Neural crest cell (in vitro differentiated cells): ENCODE data around the gene DHFR2. TPM values are rescaled to one million over a fixed set of nuclear protein-coding genes. Genes with fewer than 3 reads are reported as not detected.
"Not testable (repeated sequence)": the region's sequence is repeated elsewhere in the genome, so short reads cannot be mapped to it uniquely, and the experiment has no call there.

Source experiments
- DNase-seq: peaks from one replicate; pipeline ENCODE4 v3.0.0; 2021; ENCODE audit warnings: low read depth, mixed read lengths, low spot score
- H3K27ac Mint-ChIP-seq: one replicate; pipeline ENCODE4 v1.8.0; 2021; ENCODE audit warnings: mild to moderate bottlenecking, mixed read lengths; ENCODE audit not compliant: unreplicated experiment
- H3K27me3 Mint-ChIP-seq: 2 replicates; pipeline ENCODE4 v1.8.0; 2021; ENCODE audit warnings: low read depth, mild to moderate bottlenecking, mixed read lengths
- H3K36me3 Mint-ChIP-seq: 2 replicates; pipeline ENCODE4 v1.8.0; 2021; ENCODE audit warnings: low read depth, mild to moderate bottlenecking, mixed read lengths
- H3K4me1 Mint-ChIP-seq: 2 replicates; pipeline ENCODE4 v1.8.0; 2021; ENCODE audit warnings: mixed read lengths
- H3K4me3 Mint-ChIP-seq: one replicate; pipeline ENCODE4 v1.8.0; 2021; ENCODE audit warnings: mild to moderate bottlenecking, mixed read lengths
- H3K9me3 Mint-ChIP-seq: 2 replicates; pipeline ENCODE4 v1.8.0; 2021; ENCODE audit warnings: mixed read lengths
- CTCF ChIP-seq: fragments of 200-600 bp; sonication (generic); conservative IDR thresholded peaks from 2 replicates; pipeline ENCODE4 v1.5.0; 2021; ENCODE audit warnings: antibody characterized with exemption, mild to moderate bottlenecking
- long read RNA-seq: library from polyadenylated mRNA; unstranded; transcript quantifications from one replicate; pipeline ENCODE4 v2.0.0, GENCODE V29; 2020
- total RNA-seq: library from RNA; stranded (reverse); gene quantifications from 2 replicates; pipeline ENCODE4 v1.2.1, GENCODE V29; 2021

The DHFR2 gene
- 5.2 and 6.6 TPM in 2 replicates for total RNA-seq
- long read RNA-seq, full-length matches to known transcripts: 15 of 18 reads
- long read RNA-seq, partial matches to known transcripts: 0 of 18 reads
- long read RNA-seq, other reads (novel, unspliced or antisense): 3 of 18 reads

GRCh38 chr3:94062513-94063404, at the start of gene DHFR2, which contains the start of gene NSUN3:
Gene DHFR2 (minus strand): TSS chr3:94062916. CDS start chr3:94061511, 1,405 bp downstream.
Gene NSUN3 (plus strand): TSS chr3:94063061. CDS start chr3:94063127, 66 bp downstream.
- H3K36me3 Mint-ChIP-seq: peaks cover 10% of the 10 kb centered on the region
- no peak for TF ChIP-seq CTCF

DNA sequence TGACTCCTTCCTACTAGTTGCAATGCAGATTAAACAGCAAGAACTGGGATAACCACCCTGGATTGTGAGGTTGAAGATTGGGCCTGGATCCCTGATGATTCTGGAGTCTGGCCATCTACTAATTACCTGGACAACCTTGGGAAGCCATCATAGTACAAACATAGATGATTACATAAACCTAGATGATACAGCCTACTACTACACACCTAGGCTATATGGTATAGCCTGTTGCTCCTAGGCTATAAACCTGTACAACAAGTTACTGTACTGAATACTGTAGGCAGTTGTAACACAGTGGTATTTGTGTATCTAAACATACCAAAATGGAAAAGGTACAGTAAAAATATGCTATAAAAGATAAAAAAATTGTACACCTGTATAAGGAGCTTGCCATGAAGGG, 48.1 kb upstream of the DHFR2 start:
- Mint-ChIP-seq H3K9me3 (no peaks in the 10 kb centered on the region), H3K4me1 (peaks cover 5% of the 10 kb centered on the region), H3K27me3 (no peaks in the 10 kb centered on the region), H3K4me3 (no peak overlapping the region), H3K27ac (no peak overlapping the region), H3K36me3 (peaks cover 12% of the 10 kb centered on the region)
- no peak for DNase-seq
- TF ChIP-seq CTCF: no peak

More at GRCh38 chr3:94062513-94063404, at the start of gene DHFR2, which contains the start of gene NSUN3:
- Mint-ChIP-seq H3K4me1 (peaks cover 33% of the 10 kb centered on the region), H3K4me3 (peak within 1 kb of the TSS; percentile 97), H3K27ac (peak within 1 kb of the TSS; percentile 100), H3K9me3 (no peaks in the 10 kb centered on the region), H3K27me3 (no peaks in the 10 kb centered on the region)
- peak; percentile 75 for DNase-seq

DNA sequence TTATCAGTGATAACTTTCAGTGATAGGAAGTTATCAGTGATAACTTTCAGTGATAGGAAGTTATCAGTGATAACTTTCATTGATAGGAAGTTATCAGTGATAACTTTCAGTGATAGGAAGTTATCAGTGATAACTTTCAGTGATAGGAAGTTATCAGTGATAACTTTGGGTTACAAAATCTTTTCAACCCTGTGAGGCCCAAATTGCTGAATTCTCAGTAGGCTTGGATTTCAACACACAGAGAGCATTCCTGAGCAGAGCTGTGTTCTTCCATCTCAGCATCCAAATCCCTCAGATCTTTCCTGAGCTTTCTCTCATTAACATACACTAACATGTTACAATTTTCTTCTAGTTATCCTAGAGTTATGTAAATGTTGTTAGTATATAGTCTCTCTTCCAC, 47.5 kb upstream of the DHFR2 start:
- not testable (repeated sequence) for H3K9me3 Mint-ChIP-seq, H3K4me1 Mint-ChIP-seq, H3K27ac Mint-ChIP-seq, H3K4me3 Mint-ChIP-seq, DNase-seq, H3K27me3 Mint-ChIP-seq
- peaks cover 13% of the 10 kb centered on the region for H3K36me3 Mint-ChIP-seq

DNA sequence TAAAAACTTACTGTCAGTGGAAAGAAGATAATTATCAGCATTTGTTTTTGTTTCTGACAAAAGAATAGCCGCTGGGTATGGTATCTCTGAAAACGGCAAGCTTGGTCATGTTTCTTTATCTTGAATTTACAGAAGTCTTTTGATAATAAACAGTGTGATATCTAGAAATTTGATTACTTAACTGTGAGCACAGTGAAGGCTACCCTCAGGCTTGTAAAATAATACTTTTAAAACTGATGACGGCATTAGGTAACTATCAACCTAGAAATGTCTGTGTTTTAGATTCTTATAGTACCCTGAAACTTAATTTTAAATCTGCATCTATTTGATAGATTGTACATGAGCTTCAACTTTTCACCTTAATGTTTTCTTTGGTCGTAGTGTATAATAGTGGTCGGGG, 43.6 kb upstream of the DHFR2 start:
- H3K27me3 Mint-ChIP-seq: no peaks in the 10 kb centered on the region

GRCh38 chr3:94101860-94102259, 39.1 kb upstream of the DHFR2 start:
- Mint-ChIP-seq H3K27ac (no peak overlapping the region), H3K4me1 (peaks cover 8% of the 10 kb centered on the region), H3K9me3 (no peaks in the 10 kb centered on the region), H3K27me3 (no peaks in the 10 kb centered on the region), H3K36me3 (peaks cover 23% of the 10 kb centered on the region), H3K4me3 (no peak overlapping the region)
- TF ChIP-seq CTCF: peak; percentile 50
- DNase-seq: no peak

More for the DNA sequence above, 43.6 kb upstream of the DHFR2 start:
- no peak overlapping the region for H3K27ac Mint-ChIP-seq
- H3K36me3 Mint-ChIP-seq: peaks cover 5% of the 10 kb centered on the region
- no peaks in the 10 kb centered on the region for H3K9me3 Mint-ChIP-seq
- DNase-seq: no peak
- H3K4me1 Mint-ChIP-seq: no peaks in the 10 kb centered on the region
- no peak overlapping the region for H3K4me3 Mint-ChIP-seq
- no peak for TF ChIP-seq CTCF

DNA sequence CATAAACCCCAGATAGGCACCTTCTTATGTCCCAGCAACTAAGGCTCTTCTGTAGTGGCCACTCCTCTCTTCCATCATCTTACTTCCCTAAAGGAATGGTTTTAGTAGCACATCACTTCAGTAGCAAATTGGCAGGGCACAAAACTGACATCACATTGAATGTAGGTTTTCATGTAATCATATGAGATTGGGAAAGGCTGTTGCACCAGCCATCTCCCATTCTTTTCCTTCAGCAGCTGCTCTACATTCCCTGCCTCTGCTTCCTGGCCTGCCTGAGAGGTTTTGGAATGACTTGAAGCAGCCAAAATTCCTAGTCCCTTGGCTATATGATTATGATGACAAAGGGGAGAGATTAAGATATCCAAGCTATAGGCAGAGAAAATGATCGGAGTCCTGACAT, 36.6 kb upstream of the DHFR2 start:
- DNase-seq: no peak
- no peak overlapping the region for H3K27ac Mint-ChIP-seq
- no peaks in the 10 kb centered on the region for H3K27me3 Mint-ChIP-seq
- H3K4me1 Mint-ChIP-seq: peaks cover 8% of the 10 kb centered on the region
- TF ChIP-seq CTCF: no peak
- no peak overlapping the region for H3K4me3 Mint-ChIP-seq
- H3K36me3 Mint-ChIP-seq: peaks cover 20% of the 10 kb centered on the region
- H3K9me3 Mint-ChIP-seq: no peaks in the 10 kb centered on the region
